IPS-NIHi7 (cell line): ENCODE measurements around the gene CBL.

Experiments used
- DNase-seq: peaks from one replicate; pipeline ENCODE4 v3.0.0; 2012; ENCODE audit warnings: mixed read lengths; ENCODE audit errors: extremely low spot score

The CBL gene

DNA sequence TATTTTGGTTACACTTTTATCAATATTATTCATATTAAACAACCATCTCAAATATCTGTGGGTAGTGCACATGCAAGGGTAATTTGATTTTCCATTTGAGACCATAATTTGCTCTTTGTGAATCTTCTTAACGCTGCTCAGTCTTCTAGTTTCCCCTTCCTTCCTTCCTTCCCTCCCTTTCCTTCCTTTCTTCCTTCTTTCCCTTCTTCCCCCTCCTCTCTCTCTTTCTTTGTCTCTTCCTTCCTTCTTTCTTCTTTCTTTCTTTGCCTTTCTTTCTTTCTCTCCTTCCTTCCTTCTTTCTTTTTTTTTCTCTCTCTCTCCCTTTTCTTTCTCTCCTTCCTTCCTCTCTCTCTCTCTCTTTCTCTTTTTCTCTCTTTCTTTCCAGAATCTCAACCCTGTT is 124.1 kb downstream of the CBL start:
- no peak for DNase-seq

DNA sequence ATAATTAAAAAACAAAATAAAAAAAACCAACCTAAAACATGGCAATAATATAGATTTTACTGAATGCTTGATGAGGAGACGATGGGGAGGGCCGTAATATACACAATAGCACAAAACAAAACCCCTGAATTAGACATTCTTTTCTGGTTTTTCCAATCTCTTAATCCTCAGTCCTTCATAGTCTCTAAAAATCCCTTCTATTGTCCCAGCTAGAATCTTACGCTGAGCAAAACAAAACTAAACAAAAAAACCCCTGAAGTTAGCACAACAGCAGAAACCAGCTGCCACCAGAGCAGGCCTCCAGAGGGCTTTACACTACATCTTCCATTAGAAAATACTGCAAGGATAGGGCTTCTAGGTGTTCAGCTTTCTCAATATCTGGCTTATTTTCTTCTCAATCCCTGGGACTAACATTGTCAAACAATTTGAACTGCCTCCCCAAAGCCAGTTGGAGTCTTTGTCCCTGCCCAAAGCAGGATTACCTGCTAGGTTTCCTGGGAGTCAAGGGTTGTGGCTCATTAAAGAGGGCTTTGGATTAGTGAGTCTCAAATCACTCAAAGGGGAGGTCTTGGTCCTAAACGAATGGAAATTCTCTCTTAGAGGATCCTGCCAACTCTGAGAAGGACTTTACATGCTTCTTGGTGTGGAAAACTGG is 126.1 kb downstream of the CBL start:
- DNase-seq = no peak

DNA sequence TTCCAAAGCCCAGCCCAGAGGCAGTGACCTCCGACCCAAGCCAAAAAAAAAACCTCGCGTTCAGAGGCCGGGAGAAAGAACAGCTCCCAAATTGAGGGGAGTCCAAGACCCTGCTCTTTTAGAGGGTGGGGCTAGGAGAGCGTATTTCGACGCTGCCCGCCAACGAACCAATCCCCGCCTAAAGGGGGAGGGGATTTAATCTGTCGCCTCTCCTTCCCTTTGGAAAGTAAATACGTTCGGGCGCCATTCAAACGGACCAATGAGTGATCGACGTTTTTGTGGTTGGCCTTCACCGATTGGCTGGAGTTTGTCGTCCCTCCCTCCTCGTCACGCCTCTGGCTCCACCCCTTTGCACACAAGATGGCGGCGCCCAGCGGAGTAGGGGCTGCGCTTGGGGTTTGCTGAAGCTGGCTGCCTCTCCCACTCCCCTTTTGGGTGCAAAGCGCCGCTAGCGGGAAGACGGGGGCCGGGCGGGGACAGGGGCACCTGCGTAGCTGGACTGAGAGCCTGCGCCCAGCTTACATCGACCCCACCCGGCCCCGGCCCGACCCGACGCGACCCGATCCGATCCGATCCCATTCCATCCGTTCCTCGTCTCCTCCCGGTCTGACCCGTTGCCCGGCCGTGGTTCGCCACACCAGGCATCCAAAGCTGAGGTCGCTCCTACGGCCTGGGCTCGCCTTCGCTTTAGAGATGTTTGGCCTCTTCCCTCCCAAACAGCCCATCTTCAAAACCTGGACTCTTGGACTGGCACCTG is 128.2 kb downstream of the CBL start, which contains the start of gene RNF26:
Gene RNF26 (plus strand): TSS at position 354 of the 757 bp plus-strand sequence. CDS start 596 bp downstream, outside the sequence.
- peak; percentile 97 for DNase-seq

DNA sequence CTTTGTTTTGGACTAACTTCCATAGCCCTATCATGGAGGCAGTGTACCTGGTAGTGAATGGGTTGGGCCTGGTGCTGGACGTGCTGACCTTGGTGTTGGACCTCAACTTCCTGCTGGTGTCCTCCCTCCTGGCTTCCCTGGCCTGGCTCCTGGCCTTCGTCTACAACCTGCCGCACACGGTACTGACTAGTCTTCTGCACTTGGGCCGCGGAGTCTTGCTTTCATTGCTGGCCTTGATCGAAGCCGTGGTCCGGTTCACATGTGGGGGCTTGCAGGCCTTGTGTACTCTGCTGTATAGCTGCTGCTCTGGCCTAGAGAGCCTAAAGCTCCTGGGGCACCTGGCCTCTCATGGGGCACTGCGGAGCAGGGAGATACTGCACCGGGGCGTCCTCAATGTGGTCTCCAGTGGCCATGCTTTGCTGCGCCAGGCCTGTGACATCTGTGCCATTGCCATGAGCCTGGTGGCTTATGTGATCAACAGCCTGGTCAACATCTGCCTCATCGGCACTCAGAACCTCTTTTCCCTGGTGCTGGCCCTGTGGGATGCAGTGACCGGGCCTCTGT is 129.0 kb downstream of the CBL start:
- no peak for DNase-seq

DNA sequence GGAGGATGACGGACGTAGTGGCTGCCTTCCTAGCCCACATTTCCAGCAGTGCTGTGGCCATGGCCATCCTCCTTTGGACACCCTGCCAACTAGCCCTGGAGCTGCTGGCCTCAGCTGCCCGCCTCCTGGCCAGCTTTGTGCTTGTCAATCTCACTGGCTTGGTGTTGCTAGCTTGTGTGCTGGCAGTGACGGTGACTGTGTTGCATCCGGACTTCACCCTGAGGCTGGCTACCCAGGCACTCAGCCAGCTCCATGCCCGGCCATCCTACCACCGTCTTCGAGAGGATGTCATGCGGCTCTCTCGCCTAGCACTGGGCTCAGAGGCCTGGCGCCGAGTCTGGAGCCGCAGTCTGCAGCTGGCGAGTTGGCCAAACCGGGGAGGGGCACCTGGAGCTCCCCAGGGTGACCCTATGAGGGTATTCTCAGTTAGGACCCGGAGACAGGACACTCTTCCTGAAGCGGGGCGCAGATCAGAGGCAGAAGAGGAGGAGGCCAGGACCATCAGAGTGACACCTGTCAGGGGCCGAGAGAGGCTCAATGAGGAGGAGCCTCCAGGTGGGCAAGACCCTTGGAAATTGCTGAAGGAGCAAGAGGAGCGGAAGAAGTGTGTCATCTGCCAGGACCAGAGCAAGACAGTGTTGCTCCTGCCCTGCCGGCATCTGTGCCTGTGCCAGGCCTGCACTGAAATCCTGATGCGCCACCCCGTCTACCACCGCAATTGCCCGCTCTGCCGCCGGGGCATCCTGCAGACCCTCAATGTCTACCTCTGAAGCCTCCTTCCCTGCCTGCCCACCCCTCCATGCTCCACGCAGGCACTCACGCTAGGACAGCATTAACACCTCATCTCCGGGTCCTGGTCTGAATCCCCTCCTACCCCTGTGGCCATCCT is 129.8 kb downstream of the CBL start:
- DNase-seq = no peak

DNA sequence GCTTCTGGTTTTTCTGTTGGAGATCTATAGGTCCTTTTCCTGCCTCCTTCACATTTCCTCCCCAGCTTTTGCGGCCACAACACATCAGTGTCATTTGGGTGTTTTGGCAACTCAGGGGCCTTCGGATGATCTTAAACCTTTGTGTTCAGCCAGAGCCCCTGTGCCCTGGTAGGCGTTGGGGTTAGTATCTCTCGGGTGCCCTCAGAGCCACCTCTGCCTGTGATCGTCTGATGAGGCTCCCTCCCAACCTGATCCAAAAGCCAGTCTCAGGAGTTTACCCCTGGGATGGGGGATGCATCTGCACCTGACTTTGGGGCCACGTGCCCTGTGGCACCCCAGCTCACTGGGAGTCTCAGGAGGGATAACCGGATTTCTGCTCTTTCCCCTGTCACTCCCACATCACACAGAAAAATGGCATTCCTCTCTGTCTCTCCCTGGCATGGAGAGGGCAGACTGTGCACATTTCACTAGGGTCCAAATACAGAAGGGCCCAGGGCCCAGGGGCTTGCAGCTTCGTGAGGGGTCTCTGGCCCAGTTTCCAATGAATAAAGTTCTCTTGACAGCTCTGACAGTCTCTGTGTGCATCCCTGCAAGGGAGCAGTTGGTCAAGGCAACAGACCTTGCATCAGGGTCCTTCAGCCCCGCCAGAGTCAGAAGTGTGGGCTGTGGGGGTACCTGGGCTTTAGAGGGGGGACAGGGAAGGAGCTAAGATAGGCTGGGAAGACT is 130.8 kb downstream of the CBL start:
- no peak for DNase-seq

DNA sequence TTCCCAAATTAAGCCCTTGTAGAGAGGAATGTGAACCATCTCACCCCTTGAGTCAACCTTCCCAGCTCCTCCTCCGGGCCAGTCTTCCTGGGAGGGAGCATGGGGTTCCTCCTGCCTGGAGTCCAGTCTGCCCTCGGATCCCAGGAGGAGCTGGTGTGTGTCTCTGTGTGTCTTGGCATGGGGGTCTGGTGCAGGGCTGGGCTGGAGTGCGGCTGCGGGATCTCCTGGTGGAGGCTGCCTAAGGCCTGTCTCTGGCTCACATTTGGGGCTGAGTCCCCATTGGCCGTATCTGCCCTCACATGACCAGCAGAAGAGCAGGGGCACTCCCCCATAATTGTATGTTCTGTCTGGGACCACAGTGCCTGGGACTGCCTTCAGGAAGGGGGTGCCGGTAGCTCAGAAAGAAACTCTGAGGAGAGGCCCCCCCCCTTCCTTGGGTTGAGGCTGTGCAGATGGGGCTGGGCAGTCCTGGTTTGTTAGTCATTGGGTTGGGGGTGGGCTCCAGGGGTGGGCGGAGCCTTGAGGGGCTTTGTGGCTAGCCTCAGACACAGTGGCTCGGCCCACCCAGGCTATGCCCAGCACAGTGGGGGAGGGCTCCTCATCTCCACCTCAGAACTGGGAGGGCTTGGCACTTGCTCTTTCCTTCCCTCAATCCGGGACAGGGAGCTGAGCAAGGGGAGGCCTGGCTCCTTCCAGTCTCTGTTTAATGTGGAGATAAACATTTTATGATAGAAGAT is 131.6 kb downstream of the CBL start:
- peak; percentile 75 for DNase-seq

DNA sequence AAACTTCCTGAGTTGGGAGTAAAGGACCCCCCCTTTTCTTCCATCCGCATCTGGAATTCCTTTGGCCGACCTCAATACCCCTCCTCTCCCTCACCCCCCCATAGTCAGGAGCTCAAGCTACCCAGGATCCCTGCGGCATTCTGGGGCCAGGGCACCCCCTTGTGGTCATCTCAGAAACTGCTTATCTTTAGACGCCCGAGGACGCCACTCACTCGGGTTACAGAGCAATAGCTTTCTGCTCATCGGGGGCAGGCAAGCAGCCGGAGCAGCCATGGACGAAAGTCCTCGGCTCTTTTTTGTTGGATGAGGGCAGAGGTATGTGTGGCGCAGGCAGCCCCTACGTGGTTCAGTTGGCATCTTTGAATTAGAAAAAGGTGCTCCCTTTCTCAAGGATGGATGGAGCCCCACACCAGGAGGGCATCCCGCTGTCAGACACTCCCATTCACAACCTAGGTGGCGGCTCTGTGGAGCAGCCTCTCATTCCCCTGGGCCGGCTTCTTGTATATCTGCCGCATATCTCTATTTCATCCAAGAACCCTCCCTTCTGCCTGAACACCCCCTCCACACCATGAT is 132.3 kb downstream of the CBL start:
- DNase-seq = peak; percentile 84

DNA sequence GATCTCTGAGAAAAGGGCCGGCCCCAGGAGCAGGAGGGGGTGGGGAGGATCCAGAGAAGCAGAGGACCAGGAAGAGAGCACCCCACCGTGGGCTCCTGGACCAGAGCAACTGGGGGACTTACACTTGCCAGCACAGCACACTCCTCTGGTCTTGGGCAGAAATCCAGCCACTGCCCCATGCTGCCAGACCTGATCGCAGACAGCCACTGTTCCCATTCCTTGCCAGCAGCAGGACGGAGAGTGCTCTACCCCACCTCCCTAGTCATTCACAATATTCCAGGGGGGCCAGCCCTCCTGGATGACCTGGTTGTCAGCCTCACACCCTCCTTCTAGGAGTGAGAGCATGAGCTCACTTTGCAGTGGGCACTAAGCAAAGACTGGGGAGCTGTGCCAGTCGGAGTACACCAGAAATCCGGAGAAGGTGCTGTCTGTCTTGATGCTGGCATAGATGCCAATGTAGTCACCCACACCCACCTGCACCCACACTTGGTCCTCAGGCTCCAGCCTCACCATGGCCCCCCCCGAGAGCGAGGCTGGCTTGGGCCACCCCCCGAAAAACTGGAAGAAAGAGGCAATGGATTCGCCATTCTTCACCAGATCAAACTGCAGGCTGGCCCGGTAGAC is 132.9 kb downstream of the CBL start:
- DNase-seq = no peak

DNA sequence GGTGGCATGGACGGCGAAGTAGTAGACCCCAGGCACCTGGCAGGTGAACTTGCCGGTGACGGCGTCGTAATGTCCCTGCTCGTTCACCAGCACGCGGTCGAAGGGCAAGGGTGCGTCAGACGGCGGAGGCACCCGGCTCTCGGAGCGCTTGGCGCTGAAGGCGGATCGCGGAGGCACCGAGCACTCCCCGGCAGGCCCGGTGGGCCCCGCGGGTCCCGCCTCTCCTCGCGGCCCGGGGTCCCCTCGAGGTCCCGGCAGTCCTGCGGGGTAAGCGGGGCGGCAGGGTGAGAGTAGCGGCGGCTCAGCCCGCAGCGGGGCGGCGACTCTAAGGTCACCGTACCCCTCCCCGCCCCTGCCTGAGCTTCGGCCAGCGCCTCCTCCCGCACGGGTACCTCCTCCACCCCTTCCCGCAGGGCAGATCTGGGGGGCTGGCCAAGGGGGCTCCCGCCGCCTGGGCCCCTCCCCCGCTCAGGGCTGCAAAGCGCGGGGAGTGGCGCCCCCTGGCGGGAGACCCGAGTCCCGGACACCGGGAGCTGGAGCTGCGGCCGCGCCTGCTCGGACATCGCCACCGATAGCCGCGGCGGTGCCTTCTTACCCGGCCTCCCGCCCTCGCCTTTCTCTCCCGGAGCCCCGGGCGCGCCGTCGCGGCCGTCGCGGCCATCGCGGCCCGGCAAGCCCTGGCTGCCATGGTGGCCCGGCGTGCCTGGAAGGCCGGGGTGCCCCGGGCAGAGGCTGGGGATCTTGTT is 133.6 kb downstream of the CBL start:
- DNase-seq = peak; percentile 84

DNA sequence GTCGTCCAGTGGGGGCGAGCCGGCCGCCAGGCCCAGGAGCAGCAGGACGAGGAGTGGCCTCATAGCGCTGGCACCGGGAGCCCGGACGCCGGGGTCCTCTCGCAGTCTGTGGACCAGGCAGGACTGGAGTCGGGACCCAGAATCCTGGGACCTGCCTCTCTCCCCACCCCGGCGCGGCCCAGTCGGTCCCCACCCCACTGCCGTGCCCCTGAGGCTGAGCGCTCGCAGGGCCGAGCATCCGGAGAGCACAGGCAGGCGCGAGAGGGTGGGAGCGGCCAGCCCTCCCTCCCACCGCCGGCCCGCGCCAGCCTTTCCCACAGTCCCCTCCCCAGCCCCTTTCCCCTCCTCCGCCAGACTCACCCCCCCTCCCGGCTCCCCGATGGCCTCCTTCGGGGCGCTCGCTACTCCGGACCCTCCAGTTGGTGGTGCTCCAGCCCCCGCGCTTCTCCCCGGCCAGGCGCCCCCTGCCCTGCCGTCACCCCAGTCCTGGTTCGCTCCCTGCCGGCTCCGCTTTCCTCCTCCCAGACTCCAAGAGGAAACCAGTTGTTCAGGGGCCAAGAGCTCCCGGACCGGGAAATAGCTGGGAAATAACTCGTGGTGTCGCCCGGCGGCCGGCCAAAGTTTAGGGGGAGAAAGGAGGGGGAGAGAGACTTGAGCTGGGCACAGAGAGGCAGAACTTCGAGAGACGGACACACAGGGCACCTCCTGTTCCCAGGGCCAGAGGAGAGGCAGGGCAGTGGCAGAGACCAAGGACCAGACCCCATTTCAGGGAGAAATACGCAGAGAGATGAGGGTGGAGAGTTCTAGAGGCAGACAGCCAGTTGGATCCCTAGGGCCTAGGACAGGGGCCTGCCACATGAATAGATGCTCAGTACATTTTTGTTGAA is 134.4 kb downstream of the CBL start, which contains the start of gene C1QTNF5:
Gene C1QTNF5 (minus strand): TSS at position 549 of the 887 bp plus-strand sequence. CDS start 486 bp downstream, at position 63.
- DNase-seq = peak; percentile 45

DNA sequence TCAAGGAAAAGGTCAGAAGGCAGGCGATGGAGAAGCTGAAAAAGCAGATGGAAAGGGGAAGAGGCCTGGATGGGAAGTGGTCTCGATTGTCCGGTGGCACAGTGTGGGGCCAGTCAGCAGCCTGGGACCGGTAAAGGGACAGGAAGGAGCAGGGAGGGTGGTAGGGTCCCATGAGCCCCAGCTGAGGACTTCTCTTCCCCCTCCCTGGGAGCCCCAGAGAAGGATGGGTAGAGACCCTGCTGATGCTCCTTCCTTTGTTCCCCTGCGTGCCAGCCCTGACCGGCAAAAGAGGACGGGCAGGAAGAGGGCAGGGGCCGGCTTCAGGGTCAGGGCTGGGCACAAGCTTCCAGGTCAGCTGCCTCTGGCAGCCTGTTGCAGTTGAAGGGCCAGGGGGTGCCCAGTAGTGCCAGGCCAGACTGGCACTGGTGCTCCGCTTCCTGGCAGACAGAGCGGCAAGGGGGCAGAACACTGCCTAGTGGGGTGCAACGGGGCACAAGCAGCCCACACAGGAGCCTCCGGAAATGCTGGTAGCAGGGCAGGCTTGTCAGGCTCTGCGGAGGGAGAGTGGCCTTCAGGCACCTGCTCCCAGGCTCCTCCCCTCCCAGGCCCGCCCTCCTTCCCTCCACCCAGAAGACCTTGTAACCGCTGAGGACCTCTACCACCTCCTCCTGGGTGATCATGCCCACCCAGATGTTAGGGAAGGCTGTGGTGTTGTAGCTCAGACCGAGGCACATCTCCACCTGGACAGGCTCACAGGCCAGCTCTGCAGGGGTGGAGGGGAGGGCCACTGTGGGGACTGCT is 135.3 kb downstream of the CBL start:
- DNase-seq = peak; percentile 53

DNA sequence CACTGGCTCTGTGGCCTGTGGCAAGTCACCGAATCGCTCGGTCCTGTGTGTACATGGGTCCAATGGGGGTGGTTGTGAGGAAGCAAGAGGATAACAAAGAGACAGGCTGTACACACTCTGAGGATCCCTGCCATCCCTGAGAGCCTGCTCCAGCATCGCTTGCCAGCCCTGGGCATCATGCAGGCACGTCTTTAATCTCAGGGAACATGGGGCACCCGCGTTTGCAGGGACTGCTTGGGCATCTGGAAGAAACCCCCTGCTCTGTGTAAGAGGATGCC is 135.8 kb downstream of the CBL start:
- no peak for DNase-seq

DNA sequence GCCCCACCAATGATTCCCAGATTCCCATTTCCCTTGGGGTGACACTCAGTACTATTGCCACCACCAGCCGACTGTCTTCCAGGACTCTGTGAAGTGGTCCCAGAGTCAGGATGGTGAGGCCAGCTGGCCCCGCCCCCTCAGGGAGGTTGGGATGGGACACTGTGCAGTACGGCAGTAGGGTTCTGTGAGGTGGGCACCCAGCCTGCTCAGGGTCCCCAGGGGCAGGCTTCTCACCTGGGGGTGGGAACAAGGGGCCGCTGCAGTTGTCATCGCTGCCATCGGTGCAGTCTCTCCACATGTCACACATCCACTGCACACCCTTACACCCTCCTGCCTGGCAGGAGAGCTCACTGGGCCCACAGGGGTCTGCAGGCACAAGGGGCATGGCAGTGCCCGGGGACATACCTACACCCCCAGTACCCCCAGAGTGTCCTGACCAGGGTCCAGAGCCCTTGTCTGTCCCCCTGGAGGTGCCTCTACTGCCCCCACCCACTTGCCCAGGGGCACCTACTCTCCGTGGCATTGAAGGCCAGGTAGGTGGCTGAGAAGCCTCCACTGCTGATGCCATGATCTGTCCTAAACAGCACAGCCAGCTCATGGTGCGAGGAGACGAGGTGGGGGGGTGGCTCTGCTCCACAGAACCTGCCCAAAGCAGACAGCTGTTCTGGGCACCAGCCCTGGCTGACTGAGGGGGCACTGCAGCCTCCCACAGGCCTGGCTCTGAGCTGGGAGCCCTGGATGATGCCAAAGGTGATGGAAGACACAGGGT is 136.4 kb downstream of the CBL start:
- no peak for DNase-seq

DNA sequence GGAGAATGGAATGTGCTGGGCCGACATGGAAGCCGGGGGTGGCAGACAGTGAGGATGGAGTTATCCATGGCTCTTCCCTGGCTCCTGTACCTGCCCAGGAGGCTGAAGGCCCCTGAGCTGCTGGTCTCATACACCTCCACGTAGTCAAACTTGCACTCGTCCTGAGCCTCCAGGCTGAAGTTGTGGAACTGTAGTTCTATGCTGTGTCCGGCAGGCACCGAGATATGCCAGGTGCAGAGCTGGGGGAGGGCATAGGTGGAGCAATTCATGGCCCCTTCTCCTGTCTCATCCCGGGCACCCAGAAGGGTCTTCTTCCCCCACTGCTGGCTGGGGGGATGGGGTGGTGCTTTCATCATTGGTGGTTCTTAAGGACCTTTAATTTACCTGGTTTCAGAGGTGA is 137.6 kb downstream of the CBL start:
- DNase-seq = no peak

DNA sequence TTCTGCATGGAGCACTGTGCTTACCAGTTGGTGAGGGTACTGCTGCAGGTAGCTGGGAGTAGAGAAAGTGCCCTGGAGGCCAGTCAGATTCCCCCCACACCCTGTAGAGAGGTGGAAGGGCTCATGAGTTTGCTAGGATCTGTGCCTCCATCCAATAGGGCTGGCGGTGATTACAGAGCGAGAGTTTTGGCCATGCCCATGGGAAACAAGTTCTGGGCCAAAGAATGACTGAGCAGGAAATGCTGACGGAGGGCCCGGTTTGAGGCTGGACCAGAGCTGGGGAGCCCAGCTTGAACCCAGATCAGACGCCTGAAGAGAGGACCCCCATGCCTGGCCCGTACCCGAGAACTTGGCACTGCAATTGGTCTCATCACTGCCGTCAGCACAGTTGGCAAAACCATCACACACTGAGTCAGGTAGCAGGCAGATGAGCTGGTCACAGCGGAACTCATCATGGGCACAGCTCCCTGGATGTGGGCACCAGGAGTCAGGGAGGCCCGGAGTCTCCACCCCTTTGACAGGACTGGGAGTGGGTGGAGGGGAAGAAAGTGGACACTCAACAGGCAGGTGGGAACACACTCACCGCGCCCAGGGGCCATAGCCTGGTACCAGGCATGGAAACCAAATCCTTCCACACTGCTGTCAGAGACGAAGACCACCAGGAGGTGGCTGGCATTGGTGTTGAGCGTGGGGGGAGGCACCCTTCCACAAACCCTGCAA is 138.3 kb downstream of the CBL start:
- no peak for DNase-seq
